RWPE1 (cell line): Measurements from ENCODE around the gene SHH.

Source experiments
- CTCF ChIA-PET: fragments of 350-600 bp; sonication (Branson Sonifier 250); formaldehyde crosslinking; extraction: SDS; loops from one replicate; lab custom pipeline; 2021; lab: Yijun Ruan, JAX
- POLR2A ChIA-PET: fragments of 400-600 bp; formaldehyde crosslinking; extraction: SDS; loops from one replicate; lab custom pipeline; 2020; ENCODE audit warnings: antibody characterized with exemption; ENCODE audit not compliant: low non-redundant PET; lab: Yijun Ruan, JAX
- DNase-seq: peaks from one replicate; pipeline ENCODE4 v3.0.0; 2012; ENCODE audit warnings: low spot score
- H3K27ac ChIP-seq: fragments of 450-650 bp; 2 replicates; pipeline ENCODE4 v1.5.1; 2017
- CTCF ChIP-seq: fragments of 450-650 bp; conservative IDR thresholded peaks from 2 replicates; pipeline ENCODE4 v1.5.1; 2017; ENCODE audit warnings: low read depth, mild to moderate bottlenecking

Gene SHH

GRCh38 chr7:155796381-155797261, 15.6 kb downstream of the SHH start:
- peak; percentile 94 for TF ChIP-seq CTCF
- DNase-seq = peak; percentile 64
- POLR2A ChIA-PET = no interaction called here

GRCh38 chr7:155795951-155796350, 16.3 kb downstream of the SHH start:
- no peak for DNase-seq
- no peak for TF ChIP-seq CTCF
- H3K27ac ChIP-seq = no peak overlapping the region
- CTCF ChIA-PET = no interaction called here
- POLR2A ChIA-PET = no interaction called here

More at GRCh38 chr7:155796381-155797261, 15.6 kb downstream of the SHH start:
- H3K27ac ChIP-seq = no peak overlapping the region
- CTCF ChIA-PET = no interaction called here

- TF ChIP-seq CTCF = no peak
- CTCF ChIA-PET = no interaction called here
- DNase-seq = no peak
- POLR2A ChIA-PET = no interaction called here
- H3K27ac ChIP-seq = no peak overlapping the region
Measured at GRCh38 chr7:155795401-155795800, 16.9 kb downstream of the SHH start.

GRCh38 chr7:155794196-155794595, 18.1 kb downstream of the SHH start:
- TF ChIP-seq CTCF = no peak
- DNase-seq = no peak
- CTCF ChIA-PET = interaction anchor here (0.6 kb wide), 1 partner anchor 432 kb away, joined by 6 read pairs; no protein-coding TSS in a partner anchor
- POLR2A ChIA-PET = no interaction called here
- H3K27ac ChIP-seq = no peak overlapping the region

GRCh38 chr7:155793720-155794119, 18.5 kb downstream of the SHH start:
- ChIA-PET POLR2A (no interaction called here), CTCF (interaction anchor here (0.6 kb wide), 1 partner anchor 433 kb away, joined by 6 read pairs; no protein-coding TSS in a partner anchor)
- no peak for DNase-seq
- TF ChIP-seq CTCF = no peak
- no peak overlapping the region for H3K27ac ChIP-seq

- H3K27ac ChIP-seq = no peak overlapping the region
- DNase-seq = no peak
- ChIA-PET POLR2A (no interaction called here), CTCF (no interaction called here)
- no peak for TF ChIP-seq CTCF
Measured at GRCh38 chr7:155792999-155793560, 19.2 kb downstream of the SHH start.
